Lower leg skin (tissue), 3 donors: Measurements from ENCODE around the gene LRRIQ1.

Experiments used
- CTCF ChIP-seq, 3 donors: fragments of 450-650 bp; IDR thresholded peaks; one replicate each; pipeline ENCODE4 v1.5.1; 2016; ENCODE audit warnings: antibody characterized with exemption in 3 of 3, mild to moderate bottlenecking in 3 of 3, moderate library complexity in 2 of 3
- POLR2A ChIP-seq, 2 donors: fragments of 450-650 bp; IDR thresholded peaks; one replicate each; pipeline ENCODE4 v1.6.1; 2016 to 2017; ENCODE audit warnings: antibody characterized with exemption in 2 of 2, mild to moderate bottlenecking in 1 of 2, moderate library complexity in 1 of 2

- no peak for TF ChIP-seq CTCF (IDR thresholded peaks at IDR 0.05)
- TF ChIP-seq POLR2A (IDR thresholded peaks at IDR 0.05): no peak
Measured at GRCh38 chr12:85156569-85156968, 120.4 kb downstream of the LRRIQ1 start.
